ENCODE measurements around the gene TBX4.

DNA sequence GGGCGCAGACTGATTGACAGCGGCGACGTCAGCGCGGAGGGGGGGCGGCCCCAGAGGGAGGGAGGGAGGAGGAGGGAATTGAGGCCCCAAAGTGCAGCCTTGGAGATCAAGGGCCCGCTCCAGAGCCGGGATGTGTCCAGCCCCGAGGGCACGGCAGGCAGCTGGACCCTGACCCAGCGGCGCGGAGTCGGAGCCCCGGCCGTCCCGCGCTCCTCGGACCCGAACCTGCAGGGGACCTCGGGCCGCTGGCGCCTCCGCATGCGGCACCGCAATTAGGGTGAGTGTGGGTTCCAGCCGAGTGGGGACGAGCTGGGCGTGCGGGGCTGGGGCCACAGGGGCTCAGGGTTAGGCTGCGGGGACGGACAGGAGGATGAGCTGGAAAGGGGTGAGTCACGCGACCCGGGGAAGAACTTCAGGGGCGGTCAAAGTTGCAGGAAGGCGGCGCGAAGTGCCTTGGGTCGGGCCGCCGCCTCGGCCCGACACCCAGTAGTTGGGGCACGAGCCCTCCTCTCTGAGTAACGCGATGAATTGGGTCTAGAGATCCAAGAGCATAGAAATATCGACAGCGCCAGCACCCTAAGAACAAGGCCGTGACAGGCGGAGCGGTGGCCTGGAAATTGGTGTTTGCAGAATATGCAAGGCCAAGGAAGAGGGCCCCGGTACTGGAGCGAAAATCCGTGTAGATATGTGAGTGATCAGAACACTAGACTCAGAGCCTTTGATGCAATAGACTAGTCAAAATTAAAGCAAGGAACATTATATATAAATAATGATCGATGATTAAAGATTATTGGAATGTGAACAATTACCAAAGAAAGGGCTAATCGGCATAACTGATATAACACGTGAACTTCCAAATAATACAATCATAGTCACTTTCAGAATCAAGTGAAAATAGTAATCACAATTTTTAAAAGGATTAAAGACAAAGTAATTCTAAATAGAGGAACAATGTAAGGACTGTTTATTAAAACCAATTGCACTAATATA is at the start of gene TBX4:
- no peak for TF ChIP-seq EZH2phosphoT487 (IDR thresholded peaks at IDR 0.05; ENCODE audit: insufficient read depth, low read depth)
- peak; percentile 64 for TF ChIP-seq EZH2 (IDR thresholded peaks at IDR 0.05; ENCODE audit: insufficient read depth, poor library complexity, severe bottlenecking)
